Mesothelial cell of epicardium (in vitro differentiated cells): ENCODE data around the gene RAET1L. TPM values are rescaled to one million over a fixed set of nuclear protein-coding genes. Genes with fewer than 3 reads are reported as not detected.

Experiments
- DNase-seq, 2 experiments: peaks; one replicate each; pipeline ENCODE4 v3.0.0; 2021; ENCODE audit warnings: low spot score in 2 of 2; ENCODE audit not compliant: unreplicated experiment in 2 of 2
- H3K27ac Mint-ChIP-seq: 2 replicates; pipeline ENCODE4 v1.8.0; 2021; ENCODE audit warnings: mixed read lengths
- H3K27me3 Mint-ChIP-seq: 2 replicates; pipeline ENCODE4 v1.8.0; 2021; ENCODE audit warnings: low read depth, mixed read lengths
- H3K36me3 Mint-ChIP-seq: 2 replicates; pipeline ENCODE4 v1.8.0; 2021; ENCODE audit warnings: mixed read lengths
- H3K4me1 Mint-ChIP-seq: 2 replicates; pipeline ENCODE4 v1.8.0; 2021; ENCODE audit warnings: mixed read lengths
- H3K4me3 Mint-ChIP-seq: 2 replicates; pipeline ENCODE4 v1.8.0; 2021; ENCODE audit warnings: mild to moderate bottlenecking, moderate library complexity, mixed read lengths
- H3K9me3 Mint-ChIP-seq: 2 replicates; pipeline ENCODE4 v1.8.0; 2021; ENCODE audit warnings: mixed read lengths
- CTCF ChIP-seq: fragments of 200-600 bp; sonication (generic); IDR thresholded peaks from one replicate; pipeline ENCODE4 v1.5.0; 2021; ENCODE audit warnings: antibody characterized with exemption; ENCODE audit not compliant: unreplicated experiment
- total RNA-seq: library from RNA; stranded (reverse); gene quantifications from 3 replicates; pipeline ENCODE4 v1.2.1, GENCODE V29; 2021

Gene RAET1L
- total RNA-seq, 1 donor from 2014 or later, result not detected

- Mint-ChIP-seq H3K27ac (no peak overlapping the region), H3K9me3 (peaks cover 10% of the 10 kb centered on the region), H3K4me3 (no peak overlapping the region), H3K4me1 (peaks cover 8% of the 10 kb centered on the region), H3K27me3 (peaks cover 96% of the 10 kb centered on the region), H3K36me3 (no peaks in the 10 kb centered on the region)
- TF ChIP-seq CTCF, result no peak
- DNase-seq, result no peak
These were observed 8.0 kb upstream of the RAET1L start for GRCh38 chr6:150033207-150033771.

GRCh38 chr6:150032598-150032997 is 7.3 kb upstream of the RAET1L start:
- no peak for DNase-seq
- Mint-ChIP-seq H3K4me3 (no peak overlapping the region), H3K9me3 (peaks cover 10% of the 10 kb centered on the region), H3K4me1 (peaks cover 6% of the 10 kb centered on the region), H3K27ac (no peak overlapping the region), H3K27me3 (peaks cover 96% of the 10 kb centered on the region), H3K36me3 (no peaks in the 10 kb centered on the region)
- TF ChIP-seq CTCF, result no peak

GRCh38 chr6:150030611-150031010 is 5.3 kb upstream of the RAET1L start:
- H3K9me3 Mint-ChIP-seq, result peaks cover 10% of the 10 kb centered on the region
- DNase-seq, result no peak
- H3K4me3 Mint-ChIP-seq, result no peak overlapping the region
- peaks cover 92% of the 10 kb centered on the region for H3K27me3 Mint-ChIP-seq
- no peaks in the 10 kb centered on the region for H3K4me1 Mint-ChIP-seq
- no peak for TF ChIP-seq CTCF
- no peaks in the 10 kb centered on the region for H3K36me3 Mint-ChIP-seq
- H3K27ac Mint-ChIP-seq, result no peak overlapping the region

- Mint-ChIP-seq H3K27me3 (peaks cover 89% of the 10 kb centered on the region), H3K27ac (no peak overlapping the region), H3K4me1 (no peaks in the 10 kb centered on the region), H3K4me3 (no peak overlapping the region), H3K36me3 (no peaks in the 10 kb centered on the region), H3K9me3 (peaks cover 10% of the 10 kb centered on the region)
- no peak for DNase-seq
- TF ChIP-seq CTCF, result no peak
These were observed 4.4 kb upstream of the RAET1L start for GRCh38 chr6:150029749-150030148.

- no peak overlapping the region for H3K27ac Mint-ChIP-seq
- H3K27me3 Mint-ChIP-seq, result peaks cover 89% of the 10 kb centered on the region
- DNase-seq, result no peak
- no peak overlapping the region for H3K4me3 Mint-ChIP-seq
- H3K4me1 Mint-ChIP-seq, result no peaks in the 10 kb centered on the region
- H3K36me3 Mint-ChIP-seq, result no peaks in the 10 kb centered on the region
- peaks cover 5% of the 10 kb centered on the region for H3K9me3 Mint-ChIP-seq
- TF ChIP-seq CTCF, result no peak
These were observed 3.9 kb upstream of the RAET1L start for GRCh38 chr6:150029276-150029675.

GRCh38 chr6:150028799-150029198 is 3.5 kb upstream of the RAET1L start:
- no peaks in the 10 kb centered on the region for H3K36me3 Mint-ChIP-seq
- no peak for DNase-seq
- no peak overlapping the region for H3K4me3 Mint-ChIP-seq
- H3K27me3 Mint-ChIP-seq, result peaks cover 89% of the 10 kb centered on the region
- H3K27ac Mint-ChIP-seq, result no peak overlapping the region
- TF ChIP-seq CTCF, result no peak
- H3K9me3 Mint-ChIP-seq, result peaks cover 3% of the 10 kb centered on the region
- H3K4me1 Mint-ChIP-seq, result no peaks in the 10 kb centered on the region
